Stomach (tissue), 9 donors: ENCODE results near the gene ETS1. TPM values are rescaled to one million over a fixed set of nuclear protein-coding genes. Genes with fewer than 3 reads are reported as not detected.

Experiments
- DNase-seq, 2 donors: peaks; one replicate each; pipeline versions ENCODE4 v3.0.0 to v3.0.0-alpha.2; 2013 to 2019
- H3K27ac ChIP-seq, 5 donors: fragments of 200-600 bp in 4 of 5; sonication (generic) in 4 of 5; one replicate each; pipeline ENCODE4 v1.5.1; 2013 to 2019; ENCODE audit warnings: mild to moderate bottlenecking in 1 of 5, moderate library complexity in 1 of 5
- H3K27me3 ChIP-seq, 3 donors: fragments of 200-600 bp; sonication (generic); one replicate each; pipeline ENCODE4 v1.5.1; 2017 to 2019; ENCODE audit warnings: mixed run types in 1 of 3
- H3K36me3 ChIP-seq, 4 donors: fragments of 200-600 bp; sonication (generic); 1 replicate in 3 of 4; 2 replicates in 1 of 4; pipeline ENCODE4 v1.5.1; 2016 to 2019
- H3K4me1 ChIP-seq, 4 donors: fragments of 200-600 bp; sonication (generic); one replicate each; pipeline ENCODE4 v1.5.1; 2016 to 2019
- H3K4me3 ChIP-seq, 4 donors: fragments of 200-600 bp; sonication (generic) in 3 of 4; one replicate each; pipeline ENCODE4 v1.5.1; 2016 to 2019; ENCODE audit warnings: mild to moderate bottlenecking in 1 of 4
- H3K9me3 ChIP-seq, 4 donors: fragments of 200-600 bp; sonication (generic); one replicate each; pipeline ENCODE4 v1.5.1; 2016 to 2019
- EP300 ChIP-seq: sonication (generic); formaldehyde crosslinking; IDR thresholded peaks from one replicate; pipeline ENCODE4 v1.6.1; 2017; ENCODE audit warnings: antibody characterized with exemption
- POLR2A ChIP-seq, 4 donors: fragments of 450-650 bp; IDR thresholded peaks; one replicate each; pipeline ENCODE4 v1.6.1; 2016; ENCODE audit warnings: antibody characterized with exemption in 4 of 4, control low read depth in 2 of 4, mild to moderate bottlenecking in 1 of 4, moderate library complexity in 1 of 4
- POLR2AphosphoS5 ChIP-seq, 3 donors: sonication (generic); formaldehyde crosslinking; IDR thresholded peaks; one replicate each; pipeline ENCODE4 v1.6.1; 2016; ENCODE audit warnings: antibody characterized with exemption in 3 of 3
- WGBS, 5 donors: extraction: QIAGEN DNeasy Blood & Tissue Kit in 3 of 5; methylation state at CpG; one replicate each; pipeline versions ENCODE4 v1.1.5 to v1.1.7; 2013 to 2018; 5-methylcytosine and 5-hydroxymethylcytosine counted together
- intact Hi-C: fragments of 100-400 bp; cut with DNase I; formaldehyde crosslinking; loops from one replicate; pipeline ENCODE4 v1.15.1; 2023; ENCODE audit warnings: low total_unique reads
- polyA plus RNA-seq, 3 donors: library from polyadenylated mRNA; stranded (reverse); fragments of 200-250 nt; gene quantifications; one replicate each; pipeline ENCODE4 v1.2.3, GENCODE V29; 2013
- total RNA-seq, 5 donors: library from RNA; depleted of rRNA; stranded (reverse); fragments of >200 nt; gene quantifications; one replicate each; pipeline versions ENCODE4 v1.1.0 to v1.2.3, GENCODE V29; 2014 to 2016
- TF ChIP-seq, protein P1 (sequence below), 7 experiments: fragments of 450-650 bp in 4 of 7; fragments of 200-600 bp in 3 of 7; sonication (generic) in 3 of 7; IDR thresholded peaks; one replicate each; pipeline ENCODE4 v1.5.1; 2016 to 2019; ENCODE audit warnings: antibody characterized with exemption in 7 of 7, control low read depth in 2 of 7, mild to moderate bottlenecking in 1 of 7
- donor health status: healthy with polysubstance abuse.
- donor health status: Bipolar disorder and iron deficiency.
- donor health status: healthy.

ETS1 gene
- total and polyA plus RNA-seq, 8 donors, result 7.0 to 72.5 (median 22.5) TPM

DNA sequence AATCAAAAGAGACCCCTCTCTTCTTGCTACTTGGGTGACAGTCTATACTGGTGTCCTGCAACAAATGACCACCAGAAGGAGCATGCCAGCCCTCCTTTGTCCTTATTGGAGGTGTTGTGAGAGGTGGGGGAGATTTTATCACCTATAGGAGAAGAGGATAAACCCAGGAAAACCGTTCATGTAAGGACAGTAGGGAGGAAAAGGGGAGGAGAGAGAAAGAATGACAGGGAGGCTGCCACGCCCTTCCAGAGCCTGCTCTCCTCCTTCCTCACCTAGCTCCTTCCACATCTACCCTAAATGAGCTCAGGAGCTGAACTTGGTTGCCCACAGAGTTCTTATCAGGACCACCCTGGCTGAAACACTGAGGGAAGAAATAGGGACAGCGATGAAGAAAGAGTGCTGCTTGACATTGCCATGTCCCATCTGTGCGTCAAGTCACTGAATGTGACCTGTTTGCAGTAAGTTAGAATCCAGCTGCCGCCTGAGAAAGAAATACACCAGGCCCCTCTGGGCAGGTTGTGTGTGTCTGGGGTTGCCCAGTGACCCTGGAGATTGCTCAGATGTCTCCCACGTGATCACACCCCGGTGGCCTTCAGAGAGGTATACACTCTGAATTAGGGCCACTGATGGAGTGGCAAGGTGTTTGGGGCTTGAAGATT is 40.4 kb upstream of the ETS1 start:
- intact Hi-C loops, result loop anchor here (10.0 kb wide), 1 partner anchor 103 kb away; no protein-coding TSS in a partner anchor
- H3K36me3 ChIP-seq, result no peaks in the 10 kb centered on the region
- DNase-seq, result no peak
- H3K4me3 ChIP-seq, result no peak overlapping the region
- no peaks in the 10 kb centered on the region for H3K27me3 ChIP-seq
- TF ChIP-seq EP300, result no peak
- TF ChIP-seq, protein P1, sequence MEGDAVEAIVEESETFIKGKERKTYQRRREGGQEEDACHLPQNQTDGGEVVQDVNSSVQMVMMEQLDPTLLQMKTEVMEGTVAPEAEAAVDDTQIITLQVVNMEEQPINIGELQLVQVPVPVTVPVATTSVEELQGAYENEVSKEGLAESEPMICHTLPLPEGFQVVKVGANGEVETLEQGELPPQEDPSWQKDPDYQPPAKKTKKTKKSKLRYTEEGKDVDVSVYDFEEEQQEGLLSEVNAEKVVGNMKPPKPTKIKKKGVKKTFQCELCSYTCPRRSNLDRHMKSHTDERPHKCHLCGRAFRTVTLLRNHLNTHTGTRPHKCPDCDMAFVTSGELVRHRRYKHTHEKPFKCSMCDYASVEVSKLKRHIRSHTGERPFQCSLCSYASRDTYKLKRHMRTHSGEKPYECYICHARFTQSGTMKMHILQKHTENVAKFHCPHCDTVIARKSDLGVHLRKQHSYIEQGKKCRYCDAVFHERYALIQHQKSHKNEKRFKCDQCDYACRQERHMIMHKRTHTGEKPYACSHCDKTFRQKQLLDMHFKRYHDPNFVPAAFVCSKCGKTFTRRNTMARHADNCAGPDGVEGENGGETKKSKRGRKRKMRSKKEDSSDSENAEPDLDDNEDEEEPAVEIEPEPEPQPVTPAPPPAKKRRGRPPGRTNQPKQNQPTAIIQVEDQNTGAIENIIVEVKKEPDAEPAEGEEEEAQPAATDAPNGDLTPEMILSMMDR (IDR thresholded peaks at IDR 0.05), result no peak
- TF ChIP-seq POLR2A (IDR thresholded peaks at IDR 0.05), result no peak
- peaks cover 14 to 58% (median 24%) of the 10 kb centered on the region in 4 donors for H3K4me1 ChIP-seq
- peak overlapping the region in 4 of 5 donors; percentile 43 to 61 (median 52) for H3K27ac ChIP-seq
- WGBS, 5 donors, result 77 to 85% (median 81%) methylated on average over 7 of the region's 7 CpGs
- no peaks in the 10 kb centered on the region for H3K9me3 ChIP-seq

DNA sequence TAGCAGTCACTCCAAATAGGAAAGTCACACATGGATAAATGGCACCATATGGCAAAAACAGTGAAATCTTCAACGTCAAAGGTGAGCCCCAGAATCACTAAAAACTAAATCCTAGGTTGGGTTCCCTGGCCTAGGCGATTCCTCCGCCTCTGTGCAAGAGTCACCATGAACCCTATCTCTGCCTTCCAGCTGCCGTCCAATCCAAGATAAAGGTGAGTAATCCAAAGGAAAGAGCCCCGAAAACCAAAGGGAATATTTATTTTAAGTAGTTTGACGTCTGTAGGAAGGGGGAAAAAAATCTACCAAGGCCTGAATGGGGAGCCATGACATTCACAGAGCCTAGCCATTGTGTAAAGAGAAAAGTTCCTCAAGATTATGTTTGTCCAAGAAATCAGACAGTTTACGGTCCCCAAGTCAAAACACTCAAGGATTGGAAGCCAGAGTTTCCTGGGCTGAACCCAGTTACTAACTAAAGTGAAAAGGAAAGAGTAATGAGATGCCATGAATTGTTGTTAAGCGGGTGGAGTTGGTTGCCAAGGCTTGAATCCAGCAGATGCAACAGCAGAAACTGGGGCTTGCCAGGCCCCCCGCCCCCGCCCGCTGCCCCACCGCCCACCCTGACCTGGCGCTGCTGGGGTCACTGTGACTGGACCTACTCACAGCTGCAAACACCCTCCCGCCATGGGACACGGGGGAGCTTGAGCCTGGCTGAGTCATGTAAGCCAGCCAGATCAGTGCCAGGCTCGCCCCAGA is 39.7 kb upstream of the ETS1 start:
- WGBS, 5 donors, result 81 to 86% (median 85%) methylated on average over 15 to 16 of the region's 16 CpGs
- peak overlapping the region in 4 of 5 donors; percentile 43 to 61 (median 52) for H3K27ac ChIP-seq
- H3K4me3 ChIP-seq, result no peak overlapping the region
- intact Hi-C loops, result loop anchor here (10.0 kb wide), 1 partner anchor 102 kb away; no protein-coding TSS in a partner anchor
- no peaks in the 10 kb centered on the region for H3K9me3 ChIP-seq
- no peaks in the 10 kb centered on the region for H3K36me3 ChIP-seq
- H3K4me1 ChIP-seq, result peaks cover 13 to 58% (median 24%) of the 10 kb centered on the region in 4 donors
- no peaks in the 10 kb centered on the region for H3K27me3 ChIP-seq
- no peak for DNase-seq
- no peak for TF ChIP-seq POLR2AphosphoS5 (IDR thresholded peaks at IDR 0.05)
- TF ChIP-seq EP300, result no peak
- TF ChIP-seq, protein P1 (IDR thresholded peaks at IDR 0.05), result no peak
- TF ChIP-seq POLR2A (IDR thresholded peaks at IDR 0.05), result no peak

- Histone ChIP-seq H3K4me3 (no peak overlapping the region), H3K36me3 (no peaks in the 10 kb centered on the region), H3K4me1 (peaks cover 10 to 53% (median 24%) of the 10 kb centered on the region in 4 donors), H3K27ac (peak overlapping the region in 4 of 5 donors; percentile 47 to 66 (median 51)), H3K27me3 (no peaks in the 10 kb centered on the region), H3K9me3 (no peaks in the 10 kb centered on the region)
- DNase-seq, result no peak
- TF ChIP-seq, protein P1 (IDR thresholded peaks at IDR 0.05), result no peak
- TF ChIP-seq POLR2A (IDR thresholded peaks at IDR 0.05) (no peak), EP300 (no peak), POLR2AphosphoS5 (IDR thresholded peaks at IDR 0.05) (no peak)
- WGBS, 5 donors, result 81 to 92% (median 89%) methylated on average over 2 of the region's 2 CpGs
- intact Hi-C loops, result loop anchor here (10.0 kb wide), 1 partner anchor 101 kb away; no protein-coding TSS in a partner anchor
Measured at GRCh38 chr11:128625746-128626145, 38.4 kb upstream of the ETS1 start.

GRCh38 chr11:128625326-128625725 is 38.0 kb upstream of the ETS1 start:
- peaks cover 10 to 49% (median 24%) of the 10 kb centered on the region in 4 donors for H3K4me1 ChIP-seq
- no peak overlapping the region for H3K4me3 ChIP-seq
- no peak for DNase-seq
- intact Hi-C loops, result loop anchor here (10.0 kb wide), 1 partner anchor 101 kb away; no protein-coding TSS in a partner anchor
- H3K9me3 ChIP-seq, result no peaks in the 10 kb centered on the region
- WGBS, 5 donors, result 78 to 93% (median 87%) methylated on average over 8 of the region's 8 CpGs
- TF ChIP-seq, protein P1 (IDR thresholded peaks at IDR 0.05), result no peak
- no peak for TF ChIP-seq POLR2AphosphoS5 (IDR thresholded peaks at IDR 0.05)
- TF ChIP-seq POLR2A (IDR thresholded peaks at IDR 0.05), result no peak
- no peak for TF ChIP-seq EP300
- H3K36me3 ChIP-seq, result no peaks in the 10 kb centered on the region
- peak overlapping the region; percentile 42 to 66 (median 51) for H3K27ac ChIP-seq
- H3K27me3 ChIP-seq, result no peaks in the 10 kb centered on the region
